ENCODE results near the gene TEX2. TPM values are rescaled to one million over a fixed set of nuclear protein-coding genes. Genes with fewer than 3 reads are reported as not detected.

Gene TEX2
- total and polyA plus RNA-seq, 2 of the 13 experiments (the other 11 are each of a cell fraction or from before 2014, with no cell fraction given): 21.4 to 37.7 TPM

GRCh38 chr17:64291268-64291851 is 28.3 kb upstream of the TEX2 start (continued):
- TF ChIP-seq ZNF280D (CRISPR knock-in tag; IDR thresholded peaks at IDR 0.05) (peak; percentile 91), PLSCR1 (CRISPR knock-in tag; IDR thresholded peaks at IDR 0.05; ENCODE audit: borderline replicate concordance) (no peak), SMC3 (IDR thresholded peaks at IDR 0.05; ENCODE audit: low read length) (peak; percentile 30; the same call in 1 of the 2 replicates), MTF2 (CRISPR knock-in tag; IDR thresholded peaks at IDR 0.05; ENCODE audit: borderline replicate concordance) (no peak)

DNA sequence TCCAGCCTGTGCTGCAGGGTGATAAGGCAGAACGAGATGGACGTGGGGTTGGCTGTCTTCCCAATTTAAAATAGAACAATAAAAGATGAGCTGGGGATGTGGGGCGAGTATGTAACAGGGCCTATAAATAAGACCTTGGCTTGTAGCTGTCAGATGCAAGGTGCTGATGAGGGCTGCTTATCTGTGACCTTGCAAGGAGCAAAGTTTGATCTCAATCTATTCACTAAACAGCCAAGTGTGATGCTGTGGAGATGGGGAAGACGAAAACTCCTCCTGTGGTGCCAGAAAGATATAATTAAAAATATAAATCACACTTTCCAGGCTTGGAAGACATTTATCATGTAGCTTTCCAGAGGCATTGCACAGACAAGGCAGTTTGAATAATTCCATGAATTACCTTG is 26.7 kb upstream of the TEX2 start:
- no peak overlapping the region for H3K4me3 ChIP-seq (replicated peaks in 1 of 3; ENCODE audit: insufficient read depth in 1 of 3, low read depth in 2 of 3, low read length in 3 of 3)
- no peaks in the 10 kb centered on the region for H3K36me3 ChIP-seq (replicated peaks in 1 of 2; ENCODE audit: control insufficient read depth in 1 of 2, insufficient read depth in 2 of 2, low read length in 2 of 2)
- FAIRE-seq (no peak), DNase-seq (ENCODE audit: low spot score) (no peak), ATAC-seq (no peak)
- no peak overlapping the region for H2AFZ ChIP-seq (ENCODE audit: low read length)
- no peak overlapping the region for H3K27ac ChIP-seq (ENCODE audit: extremely low read length, insufficient read depth, low read length)
- no peak overlapping the region for H3K9ac ChIP-seq (ENCODE audit: insufficient read depth, low read depth, low read length)
- no TSS peak for BruUV-seq (replicated peaks)
- no peaks in the 10 kb centered on the region for H3K4me1 ChIP-seq (ENCODE audit: insufficient read depth, low read length)
- peaks cover 10% of the 10 kb centered on the region; the same call in 1 of the 2 replicates for H3K9me3 ChIP-seq (ENCODE audit: low read length)
- 22% methylated on average over 4 of the region's 4 CpGs for WGBS (ENCODE audit: low lambda C conversion rate)
- H4K20me1 ChIP-seq (ENCODE audit: insufficient read depth, low read length): no peaks in the 10 kb centered on the region
- POLR2A ChIA-PET: interaction anchor here (0.6 to 2.7 kb wide), 3 partner anchors 26 to 263 kb away, joined by 3 to 12 read pairs (median 3); partner anchors contain the start of gene TEX2
- intact Hi-C loops (cut with micrococcal nuclease; ENCODE audit: unreplicated experiment): no loop called here
- in situ Hi-C loops (cut with HindIII; ENCODE audit: extremely low pct_ligation_motif_present, low pct_unique_long_range_greater_than_20kb): loop anchor here (10.0 kb wide), 1 partner anchor 225 kb away; no protein-coding TSS in a partner anchor
- H3K4me2 ChIP-seq (ENCODE audit: low read depth, low read length): no peak overlapping the region
- peaks cover 0 to 1% of the 10 kb centered on the region in 2 experiments; a peak in 3 of 5 replicates for H3K27me3 ChIP-seq (ENCODE audit: control insufficient read depth in 1 of 2, insufficient read depth in 2 of 2, low read length in 2 of 2)
- no peaks in the 10 kb centered on the region for H3K79me2 ChIP-seq (ENCODE audit: insufficient read depth, low read length)
- CTCF ChIA-PET (ENCODE audit: low intra/inter-chr PET ratio, low total read pairs): no interaction called here
- no peak for TF ChIP-seq HMGXB3 (CRISPR knock-in tag; IDR thresholded peaks at IDR 0.05; ENCODE audit: borderline replicate concordance)
- no peak for TF ChIP-seq ZNF703 (CRISPR knock-in tag; IDR thresholded peaks at IDR 0.05; ENCODE audit: borderline replicate concordance)
- TF ChIP-seq ZNF235 (CRISPR knock-in tag; IDR thresholded peaks at IDR 0.05; ENCODE audit: borderline replicate concordance): no peak
- no peak for TF ChIP-seq SIX4 (CRISPR knock-in tag; IDR thresholded peaks at IDR 0.05)
- TF ChIP-seq ZBTB1 (CRISPR knock-in tag; IDR thresholded peaks at IDR 0.05; ENCODE audit: borderline replicate concordance): no peak
- TF ChIP-seq LCORL (IDR thresholded peaks at IDR 0.05): no peak
- no peak for TF ChIP-seq LCORL (CRISPR knock-in tag; IDR thresholded peaks at IDR 0.05)

Measured in HepG2 (cell line).